IPS-15b (cell line): ENCODE results near the gene PDE6A.
"Not testable (repeated sequence)": the region's sequence is repeated elsewhere in the genome, so short reads cannot be mapped to it uniquely, and the experiment has no call there.

Experiments used
- H3K27me3 ChIP-seq: one replicate; pipeline ENCODE4 v1.6.1; 2013; ENCODE audit warnings: low read length; ENCODE audit not compliant: control insufficient read depth, insufficient read depth
- H3K36me3 ChIP-seq: one replicate; pipeline ENCODE4 v1.6.1; 2013; ENCODE audit warnings: low read length; ENCODE audit not compliant: control insufficient read depth, insufficient read depth
- H3K4me1 ChIP-seq: one replicate; pipeline ENCODE4 v1.6.1; 2013; ENCODE audit warnings: mild to moderate bottlenecking, low read length; ENCODE audit not compliant: control insufficient read depth, insufficient read depth
- H3K4me3 ChIP-seq: one replicate; pipeline ENCODE4 v1.5.1; 2013; ENCODE audit warnings: low read depth, low read length
- H3K9ac ChIP-seq: one replicate; pipeline ENCODE4 v1.6.1; 2013; ENCODE audit warnings: low read depth, mild to moderate bottlenecking, low read length
- H3K9me3 ChIP-seq: one replicate; pipeline ENCODE4 v1.6.1; 2013; ENCODE audit warnings: mild to moderate bottlenecking, low read length; ENCODE audit not compliant: control insufficient read depth, insufficient read depth

The PDE6A gene

DNA sequence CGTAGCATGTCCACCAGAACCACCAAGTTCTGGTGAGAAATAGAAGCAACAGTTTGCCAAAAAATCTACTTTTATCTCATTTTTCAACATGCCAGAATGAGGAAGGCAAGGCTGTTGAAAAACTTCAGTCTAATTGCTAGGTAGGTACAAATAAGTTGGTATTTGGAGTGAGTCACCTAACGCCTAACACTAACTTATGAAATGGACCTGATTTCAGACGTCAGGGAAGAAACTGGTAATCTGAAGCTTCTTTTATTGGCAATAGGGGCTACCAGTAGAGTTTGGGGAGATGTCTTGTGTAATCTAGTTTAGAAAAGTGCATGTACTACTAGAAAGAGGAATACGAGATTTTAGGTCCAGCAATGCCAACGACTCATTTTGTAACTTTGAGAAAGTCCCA, 4.4 kb upstream of the PDE6A start:
- Histone ChIP-seq H3K27me3 (no peaks in the 10 kb centered on the region), H3K9me3 (no peaks in the 10 kb centered on the region), H3K9ac (no peak overlapping the region), H3K4me3 (no peak overlapping the region), H3K4me1 (no peaks in the 10 kb centered on the region), H3K36me3 (no peaks in the 10 kb centered on the region)

DNA sequence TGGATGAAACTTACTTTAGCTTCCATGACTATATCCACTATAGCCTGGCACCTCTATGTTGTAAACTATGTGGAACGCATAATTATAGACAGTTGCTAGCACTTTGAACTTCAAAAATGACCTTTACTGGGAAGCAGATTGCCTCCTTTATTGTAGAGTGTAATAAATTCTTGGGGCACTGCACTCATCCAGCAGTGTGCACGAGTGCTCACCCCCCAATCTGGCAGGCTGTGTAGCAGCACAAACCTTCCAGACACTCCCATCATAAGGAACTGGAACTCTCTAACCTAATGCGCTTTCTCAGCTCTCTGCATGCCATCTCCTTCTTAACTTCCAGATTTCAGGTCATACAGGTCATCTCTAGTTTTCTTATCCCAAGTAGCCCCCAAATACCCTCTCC, 1.5 kb upstream of the PDE6A start:
- Histone ChIP-seq H3K4me3 (no peak overlapping the region), H3K4me1 (no peaks in the 10 kb centered on the region), H3K36me3 (no peaks in the 10 kb centered on the region), H3K9ac (no peak overlapping the region), H3K9me3 (no peaks in the 10 kb centered on the region), H3K27me3 (no peaks in the 10 kb centered on the region)

DNA sequence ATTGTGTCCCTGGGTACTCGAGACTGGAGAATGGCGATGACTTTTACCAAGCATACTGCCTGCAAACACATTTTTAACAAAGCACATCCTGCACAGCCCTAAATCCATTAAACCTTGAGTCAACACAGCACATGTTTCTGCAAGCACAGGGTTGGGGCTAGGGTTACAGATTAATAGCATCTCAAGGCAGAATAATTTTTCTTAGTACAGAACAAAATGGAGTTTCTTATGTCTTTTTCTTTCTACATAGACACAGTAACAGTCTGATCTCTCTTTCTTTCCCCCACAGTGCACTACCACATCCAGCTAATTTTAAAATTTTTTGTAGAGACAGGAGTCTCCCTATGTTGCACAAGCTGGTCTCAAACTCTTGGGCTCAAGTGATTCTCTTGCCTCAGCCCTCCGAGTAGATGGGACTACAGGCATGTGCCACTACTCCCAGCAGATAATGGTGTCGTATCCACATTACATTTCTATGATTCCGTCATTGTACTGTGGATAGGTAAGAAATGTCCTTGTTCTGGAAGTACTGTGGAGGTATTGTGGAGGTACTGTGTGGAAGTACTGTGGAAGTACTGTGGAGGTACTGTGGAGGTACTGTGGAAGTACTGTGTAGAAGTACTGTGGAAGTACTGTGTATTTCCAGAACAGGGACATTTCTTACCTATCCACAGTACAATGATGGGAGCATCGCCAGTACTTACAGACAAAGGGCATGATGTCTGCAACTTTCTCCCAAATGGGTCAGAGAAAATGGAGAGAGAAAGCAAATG, 1.2 kb downstream of the PDE6A start:
- not testable (repeated sequence) for H3K9ac ChIP-seq, H3K9me3 ChIP-seq, H3K36me3 ChIP-seq, H3K4me3 ChIP-seq, H3K27me3 ChIP-seq, H3K4me1 ChIP-seq

DNA sequence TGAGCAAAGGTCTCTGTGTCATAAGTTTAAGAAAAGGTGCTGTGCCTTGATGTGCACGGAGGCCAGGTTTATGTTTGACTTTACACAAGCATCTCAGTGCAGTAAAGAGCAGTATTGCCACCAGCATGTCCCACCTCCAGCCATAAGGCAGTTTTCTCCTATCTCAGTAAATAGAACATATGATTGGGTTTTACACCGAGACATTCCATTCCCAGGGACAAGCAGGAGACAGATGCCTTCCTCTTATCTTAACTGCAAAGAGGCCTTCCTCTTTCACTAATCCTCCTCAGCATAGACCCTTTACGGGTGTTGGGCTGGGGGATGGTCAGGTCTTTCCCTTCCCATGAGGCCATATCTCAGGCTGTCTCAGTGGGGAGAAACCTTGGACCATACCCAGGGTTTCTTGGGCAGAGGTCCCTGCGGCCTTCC, 1.8 kb downstream of the PDE6A start:
- H3K27me3 ChIP-seq, H3K36me3 ChIP-seq, H3K4me3 ChIP-seq, H3K9me3 ChIP-seq, H3K4me1 ChIP-seq, H3K9ac ChIP-seq: not testable (repeated sequence)

DNA sequence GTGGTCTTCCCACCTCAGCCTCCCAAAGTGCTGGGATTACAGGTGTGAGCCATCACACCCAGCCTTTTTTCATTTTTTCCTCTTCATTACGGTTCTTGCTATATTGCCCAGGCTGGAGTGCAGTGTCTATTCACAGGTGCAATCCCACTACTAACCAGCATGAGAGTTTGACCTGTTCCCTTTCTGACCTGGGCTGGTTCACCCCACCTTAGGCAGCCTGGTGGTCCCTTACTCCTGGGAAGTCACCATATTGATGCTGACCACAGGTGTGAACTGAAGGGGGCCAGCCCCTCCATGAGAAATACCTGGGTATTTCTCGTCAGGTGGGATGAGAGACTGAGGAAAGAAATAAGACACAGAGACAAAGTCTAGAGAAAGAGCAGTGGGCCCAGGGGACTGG, 2.4 kb downstream of the PDE6A start:
- H3K4me1 ChIP-seq, result no peaks in the 10 kb centered on the region
- H3K27me3 ChIP-seq, result no peaks in the 10 kb centered on the region

DNA sequence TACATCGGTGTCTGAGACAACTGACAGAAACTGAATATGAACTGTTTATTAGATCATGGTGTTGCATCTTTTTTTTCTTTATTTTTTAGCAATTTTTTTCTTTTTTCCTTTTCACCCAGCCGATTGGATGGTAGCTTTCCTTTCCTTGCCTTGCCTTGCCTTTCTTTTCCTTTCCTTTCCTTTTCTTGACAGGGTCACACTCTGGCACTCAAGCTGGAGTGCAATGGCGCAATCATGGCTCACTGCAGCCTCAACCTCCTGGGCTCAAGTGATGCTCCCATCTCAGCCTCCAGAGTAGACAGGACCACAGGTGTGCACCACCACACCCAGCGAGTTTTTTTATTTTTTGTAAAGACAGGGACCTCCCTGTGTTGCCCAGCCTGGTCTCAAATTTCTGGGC, 2.8 kb downstream of the PDE6A start:
- H3K36me3 ChIP-seq, result no peaks in the 10 kb centered on the region
- no peaks in the 10 kb centered on the region for H3K9me3 ChIP-seq
- no peak overlapping the region for H3K9ac ChIP-seq
- H3K27me3 ChIP-seq, result no peaks in the 10 kb centered on the region
- H3K4me1 ChIP-seq, result no peaks in the 10 kb centered on the region
- no peak overlapping the region for H3K4me3 ChIP-seq

More for the DNA sequence above, 2.4 kb downstream of the PDE6A start:
- Histone ChIP-seq H3K4me3 (no peak overlapping the region), H3K9ac (no peak overlapping the region), H3K36me3 (no peaks in the 10 kb centered on the region), H3K9me3 (no peaks in the 10 kb centered on the region)

DNA sequence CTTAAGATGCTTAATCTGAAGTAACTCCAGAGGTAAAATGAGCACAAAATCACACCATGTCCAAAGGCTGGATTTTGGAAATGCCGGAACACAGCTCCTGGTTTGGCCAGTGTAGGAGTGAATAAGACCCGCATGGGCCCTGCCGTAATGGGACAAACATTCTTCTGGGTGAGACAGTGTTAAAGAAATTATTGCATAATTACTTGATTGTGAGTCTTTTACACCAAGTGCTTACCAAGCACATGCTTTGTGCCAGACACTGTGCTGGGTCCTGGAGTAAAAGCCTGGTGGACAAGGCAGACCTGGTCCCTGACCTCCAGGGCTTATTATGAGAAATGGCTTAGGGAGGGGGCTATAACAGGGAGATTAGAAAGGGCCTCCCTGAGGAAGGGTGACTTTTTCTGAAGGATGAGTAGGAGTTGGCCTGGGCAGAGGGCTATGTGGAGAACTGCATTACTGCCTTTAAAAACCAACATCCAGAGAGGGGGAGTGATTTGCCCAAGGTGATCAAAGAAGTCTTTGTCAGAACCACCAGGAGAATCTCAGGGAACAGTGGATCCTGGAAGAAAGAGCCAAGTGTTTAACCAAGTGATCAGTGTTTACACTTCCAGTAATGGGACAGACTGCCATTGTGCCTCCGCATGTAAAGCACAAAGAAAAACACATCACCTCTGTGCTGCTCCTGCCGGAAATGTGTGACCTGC, 3.5 kb downstream of the PDE6A start:
- Histone ChIP-seq H3K36me3 (no peaks in the 10 kb centered on the region), H3K4me1 (no peaks in the 10 kb centered on the region), H3K27me3 (no peaks in the 10 kb centered on the region), H3K4me3 (no peak overlapping the region), H3K9ac (no peak overlapping the region), H3K9me3 (no peaks in the 10 kb centered on the region)

DNA sequence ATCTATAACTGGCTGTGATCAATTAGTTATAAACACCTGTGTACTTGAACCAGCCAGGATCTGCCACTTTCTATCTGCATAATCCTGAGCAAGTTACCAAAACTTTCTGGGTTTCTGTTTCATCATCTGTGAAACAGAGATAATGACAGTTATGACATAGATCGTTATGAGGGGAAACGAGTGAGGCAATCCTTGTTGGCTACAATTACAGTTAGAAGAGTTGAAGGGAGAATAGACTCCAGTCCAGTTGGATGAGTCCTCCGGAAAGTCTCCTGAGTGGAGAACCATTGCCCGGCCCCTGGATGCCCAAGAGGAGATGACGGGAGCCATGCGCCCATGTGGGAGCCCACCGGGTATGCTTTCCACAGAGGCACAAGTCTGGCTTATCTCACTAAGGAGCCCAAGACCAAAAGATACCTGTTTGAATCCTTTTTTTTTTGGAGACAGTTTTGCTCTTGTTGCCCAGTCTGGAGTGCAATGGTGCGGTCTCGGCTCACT, 4.5 kb downstream of the PDE6A start:
- Histone ChIP-seq H3K4me1 (no peaks in the 10 kb centered on the region), H3K9ac (no peak overlapping the region), H3K9me3 (no peaks in the 10 kb centered on the region), H3K36me3 (no peaks in the 10 kb centered on the region), H3K27me3 (no peaks in the 10 kb centered on the region), H3K4me3 (no peak overlapping the region)

DNA sequence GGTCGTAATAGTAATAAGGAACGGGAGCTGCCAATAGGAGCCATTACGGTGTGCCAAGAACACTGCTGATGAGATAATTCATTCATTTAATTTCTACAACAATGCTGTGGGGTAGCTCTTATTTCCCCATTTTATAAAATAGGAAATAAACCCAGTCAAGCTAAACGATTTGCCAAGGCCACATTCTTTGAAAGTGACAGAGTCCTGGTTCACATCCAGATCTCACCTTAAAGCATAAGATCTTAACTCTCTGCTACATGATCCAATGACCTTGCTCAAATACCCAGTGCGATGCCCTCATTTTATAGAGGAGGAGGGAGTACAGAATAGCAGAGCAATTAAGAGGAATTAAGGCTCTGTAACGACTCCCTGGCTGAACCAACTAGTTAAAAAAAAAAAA, 5.0 kb downstream of the PDE6A start:
- no peak overlapping the region for H3K4me3 ChIP-seq
- no peaks in the 10 kb centered on the region for H3K4me1 ChIP-seq
- H3K9ac ChIP-seq, result no peak overlapping the region

DNA sequence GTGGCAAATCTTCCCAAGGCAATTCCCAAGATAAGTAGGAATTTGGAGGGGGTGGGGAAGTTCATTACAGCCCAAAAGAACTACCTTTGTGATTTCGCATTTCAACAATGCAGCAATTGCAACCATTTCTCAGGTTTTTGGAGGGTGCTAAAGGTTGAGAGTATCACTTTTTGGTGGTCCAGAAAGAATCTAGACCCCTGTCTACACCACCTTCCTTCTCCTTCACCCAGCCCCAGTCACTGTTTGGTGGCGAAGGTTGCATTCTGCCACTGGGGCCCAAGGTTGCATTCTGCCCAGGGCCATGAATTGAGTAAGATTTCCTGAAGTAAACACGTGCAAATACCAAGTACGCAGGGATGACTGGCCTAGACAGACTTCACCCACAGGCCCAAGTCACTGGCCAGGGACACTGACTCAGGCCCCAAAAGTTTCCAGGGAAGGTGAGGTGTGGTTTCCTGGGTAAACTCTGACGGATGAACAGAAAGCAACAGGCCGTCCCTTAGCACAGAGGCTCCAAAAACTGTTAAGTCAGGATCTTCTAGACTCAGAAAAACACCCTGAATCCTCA, 5.7 kb downstream of the PDE6A start:
- Histone ChIP-seq H3K36me3 (no peaks in the 10 kb centered on the region), H3K4me1 (no peaks in the 10 kb centered on the region), H3K4me3 (no peak overlapping the region), H3K9me3 (no peaks in the 10 kb centered on the region), H3K27me3 (no peaks in the 10 kb centered on the region), H3K9ac (no peak overlapping the region)

More for the DNA sequence above, 5.0 kb downstream of the PDE6A start:
- no peaks in the 10 kb centered on the region for H3K36me3 ChIP-seq
- H3K9me3 ChIP-seq, result no peaks in the 10 kb centered on the region
- no peaks in the 10 kb centered on the region for H3K27me3 ChIP-seq

DNA sequence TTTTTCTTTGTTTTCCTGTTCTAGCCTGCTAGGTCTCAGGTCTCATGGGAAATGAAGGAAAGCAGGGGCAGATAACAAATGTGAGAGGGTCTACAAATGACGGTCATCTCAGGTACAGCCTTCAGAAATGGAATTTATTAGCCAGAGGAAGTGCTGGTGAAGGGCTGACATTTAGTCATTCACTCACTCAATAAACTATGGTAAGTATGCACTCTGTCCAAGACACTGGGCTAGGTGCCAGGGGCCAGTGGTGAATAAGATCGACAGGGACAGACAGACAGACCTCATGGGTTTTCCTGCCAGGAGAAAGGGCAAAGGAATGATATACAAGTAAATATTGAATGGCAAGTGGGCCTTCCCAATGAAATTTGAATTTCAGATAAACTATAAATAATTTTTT, 6.3 kb downstream of the PDE6A start:
- no peaks in the 10 kb centered on the region for H3K4me1 ChIP-seq
- no peaks in the 10 kb centered on the region for H3K9me3 ChIP-seq
- no peak overlapping the region for H3K9ac ChIP-seq
- no peaks in the 10 kb centered on the region for H3K36me3 ChIP-seq
- no peaks in the 10 kb centered on the region for H3K27me3 ChIP-seq
- no peak overlapping the region for H3K4me3 ChIP-seq

DNA sequence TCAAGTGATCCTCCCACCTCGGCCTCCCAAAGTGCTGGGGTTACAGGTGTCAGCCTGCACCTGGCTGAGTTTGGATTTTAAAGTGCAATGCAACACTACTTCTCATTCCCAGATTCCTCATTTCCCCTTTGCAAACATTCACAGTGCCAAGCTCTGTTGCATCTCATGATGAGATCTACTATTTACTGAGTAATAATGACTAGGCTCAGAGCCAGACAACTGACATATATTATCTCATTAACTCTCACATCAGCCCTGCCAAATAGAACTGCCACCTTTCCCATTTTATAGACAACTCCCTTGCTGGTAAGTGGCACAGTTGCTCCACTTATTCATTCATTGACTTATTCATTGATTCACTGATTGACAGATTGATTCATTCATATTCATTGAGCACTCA, 7.0 kb downstream of the PDE6A start:
- no peaks in the 10 kb centered on the region for H3K36me3 ChIP-seq
- no peaks in the 10 kb centered on the region for H3K4me1 ChIP-seq
- H3K27me3 ChIP-seq, result no peaks in the 10 kb centered on the region
- no peak overlapping the region for H3K9ac ChIP-seq
- no peak overlapping the region for H3K4me3 ChIP-seq
- no peaks in the 10 kb centered on the region for H3K9me3 ChIP-seq
